IMR-90 (cell line): ENCODE results near the gene MEGF9. TPM values are rescaled to one million over a fixed set of nuclear protein-coding genes. Genes with fewer than 3 reads are reported as not detected.

Experiments
- ATAC-seq: fragments of 200-7000 bp; cut with Tn5 transposase; 2 replicates; pipeline ENCODE4 v1.9.1; 2020; ENCODE audit warnings: low read depth, mild to moderate bottlenecking, moderate library complexity
- BruUV-seq: library from RNA; stranded (reverse); fragments of 400-500 nt; replicated peaks from 2 replicates; lab custom pipeline; 2021; lab: Mats Ljungman, UMichigan
- CTCF ChIA-PET: fragments of 300-600 bp; formaldehyde crosslinking; extraction: SDS; loops from one replicate; lab custom pipeline; 2021; ENCODE audit warnings: antibody characterized with exemption; lab: Yijun Ruan, JAX
- POLR2A ChIA-PET: fragments of 300-600 bp; sonication (Branson Sonifier 250); formaldehyde crosslinking; loops from one replicate; lab custom pipeline; 2022; ENCODE audit warnings: antibody characterized with exemption; ENCODE audit not compliant: unreplicated experiment; lab: Charles Lee
- DNase-seq: peaks from one replicate; pipeline ENCODE4 v3.0.0; 2013
- H2AFZ ChIP-seq: replicated peaks from 2 replicates; pipeline ENCODE3; 2013; ENCODE audit warnings: low read length, mild to moderate bottlenecking; ENCODE audit not compliant: poor library complexity
- H2AK5ac ChIP-seq: 2 replicates; pipeline ENCODE4 v1.6.1; 2013; ENCODE audit warnings: low read depth, low read length, inconsistent platforms
- H2AK9ac ChIP-seq: replicated peaks from 2 replicates; pipeline ENCODE3; 2013; ENCODE audit warnings: mild to moderate bottlenecking, low read depth, low read length, moderate library complexity; ENCODE audit not compliant: poor library complexity
- H2BK120ac ChIP-seq: 2 replicates; pipeline ENCODE4 v1.6.1; 2013; ENCODE audit warnings: low read depth, low read length, inconsistent platforms
- H2BK15ac ChIP-seq: 3 replicates; pipeline ENCODE4 v1.6.1; 2013; ENCODE audit warnings: low read depth, low read length, inconsistent platforms
- H2BK20ac ChIP-seq: 2 replicates; pipeline ENCODE4 v1.6.1; 2013; ENCODE audit warnings: low read depth, mild to moderate bottlenecking, inconsistent platforms, low read length, moderate library complexity
- H2BK5ac ChIP-seq: 2 replicates; pipeline ENCODE4 v1.6.1; 2013; ENCODE audit warnings: mild to moderate bottlenecking, low read depth, low read length, inconsistent platforms; ENCODE audit not compliant: poor library complexity, severe bottlenecking
- H3K14ac ChIP-seq: replicated peaks from 2 replicates; pipeline ENCODE4 v1.6.1; 2013; ENCODE audit warnings: low read depth, low read length, inconsistent platforms
- H3K18ac ChIP-seq: 2 replicates; pipeline ENCODE4 v1.6.1; 2013; ENCODE audit warnings: low read depth, low read length, control low read depth
- H3K23ac ChIP-seq: 2 replicates; pipeline ENCODE4 v1.6.1; 2013; ENCODE audit warnings: low read depth, low read length, inconsistent platforms
- H3K27ac ChIP-seq: 2 replicates; pipeline ENCODE4 v1.5.1; 2013; ENCODE audit warnings: mild to moderate bottlenecking, control low read depth, low read length; ENCODE audit not compliant: insufficient read depth
- H3K27me3 ChIP-seq: 2 replicates; pipeline ENCODE4 v1.6.1; 2013; ENCODE audit warnings: low read length; ENCODE audit not compliant: control insufficient read depth, insufficient read depth
- H3K36me3 ChIP-seq: 2 replicates; pipeline ENCODE4 v1.6.1; 2013; ENCODE audit warnings: low read length, mixed read lengths; ENCODE audit not compliant: control insufficient read depth, insufficient read depth
- H3K4ac ChIP-seq: 2 replicates; pipeline ENCODE4 v1.6.1; 2013; ENCODE audit warnings: low read depth, low read length, inconsistent platforms
- H3K4me1 ChIP-seq: 2 replicates; pipeline ENCODE4 v1.6.1; 2013; ENCODE audit warnings: low read length, mixed read lengths; ENCODE audit not compliant: control insufficient read depth, insufficient read depth
- H3K4me2 ChIP-seq: 2 replicates; pipeline ENCODE4 v1.6.1; 2013; ENCODE audit warnings: low read depth, mild to moderate bottlenecking, control low read depth, low read length, moderate library complexity
- H3K4me3 ChIP-seq: 2 replicates; pipeline ENCODE4 v1.5.1; 2013; ENCODE audit warnings: low read depth, mild to moderate bottlenecking, control low read depth, low read length, moderate library complexity; ENCODE audit not compliant: insufficient read depth
- H3K56ac ChIP-seq: 2 replicates; pipeline ENCODE4 v1.6.1; 2013; ENCODE audit warnings: low read length, inconsistent platforms; ENCODE audit not compliant: insufficient read depth; ENCODE audit errors: extremely low read depth
- H3K79me1 ChIP-seq, 2 experiments: 2 replicates each; pipeline ENCODE4 v1.6.1; 2013; ENCODE audit warnings: low read length in 2 of 2, inconsistent platforms in 1 of 2, low read depth in 1 of 2
- H3K9ac ChIP-seq: 2 replicates; pipeline ENCODE4 v1.6.1; 2013; ENCODE audit warnings: low read depth, low read length, control low read depth
- H3K9me1 ChIP-seq: 2 replicates; pipeline ENCODE4 v1.6.1; 2013; ENCODE audit warnings: low read length, inconsistent platforms; ENCODE audit not compliant: insufficient read depth
- H3K9me3 ChIP-seq: 2 replicates; pipeline ENCODE4 v1.6.1; 2013; ENCODE audit warnings: low read length; ENCODE audit not compliant: control insufficient read depth, insufficient read depth
- H4K20me1 ChIP-seq: 2 replicates; pipeline ENCODE4 v1.6.1; 2013; ENCODE audit warnings: low read length, inconsistent platforms; ENCODE audit not compliant: insufficient read depth
- H4K5ac ChIP-seq: 2 replicates; pipeline ENCODE4 v1.6.1; 2013; ENCODE audit warnings: mild to moderate bottlenecking, low read depth, low read length, control low read depth
- H4K8ac ChIP-seq, 2 experiments: 2 replicates each; pipeline ENCODE4 v1.6.1; 2013; ENCODE audit warnings: low read depth in 2 of 2, low read length in 2 of 2, control low read depth in 1 of 2, inconsistent platforms in 1 of 2
- H4K91ac ChIP-seq: 2 replicates; pipeline ENCODE4 v1.6.1; 2013; ENCODE audit warnings: low read depth, low read length, inconsistent platforms; ENCODE audit not compliant: insufficient read depth
- CEBPB ChIP-seq: IDR thresholded peaks from 2 replicates; pipeline ENCODE4 v1.6.1; 2012; ENCODE audit warnings: low read depth, low read length, improper control_type of control experiment
- CHD1 ChIP-seq: IDR thresholded peaks from 2 replicates; pipeline ENCODE4 v1.6.1; 2012; ENCODE audit warnings: low read depth, low read length, improper control_type of control experiment
- FOS ChIP-seq: fragments of 150-350 bp; IDR thresholded peaks from 2 replicates; pipeline ENCODE4 v1.6.1; 2016; ENCODE audit warnings: low read depth, low read length
- MAFK ChIP-seq: IDR thresholded peaks from 2 replicates; pipeline ENCODE4 v1.6.1; 2012; ENCODE audit warnings: low read depth, low read length, improper control_type of control experiment
- MXI1 ChIP-seq: IDR thresholded peaks from 2 replicates; pipeline ENCODE4 v1.6.1; 2012; ENCODE audit warnings: low read depth, mild to moderate bottlenecking, low read length, moderate library complexity, borderline replicate concordance
- NFE2L2 ChIP-seq: fragments of 150-350 bp; IDR thresholded peaks from 2 replicates; pipeline ENCODE4 v1.6.1; 2016; ENCODE audit warnings: low read depth, mild to moderate bottlenecking, low read length
- POLR2A ChIP-seq: IDR thresholded peaks from 2 replicates; pipeline ENCODE4 v1.6.1; 2012; ENCODE audit warnings: mild to moderate bottlenecking, low read depth, low read length
- RAD21 ChIP-seq: IDR thresholded peaks from 2 replicates; pipeline ENCODE4 v1.6.1; 2012; ENCODE audit warnings: low read length, improper control_type of control experiment
- RCOR1 ChIP-seq: IDR thresholded peaks from 2 replicates; pipeline ENCODE4 v1.6.1; 2012; ENCODE audit warnings: mild to moderate bottlenecking, low read length, improper control_type of control experiment; ENCODE audit not compliant: insufficient replicate concordance
- WGBS, 2 experiments: methylation state at CpG; one replicate each; pipeline versions ENCODE4 v1.1.5 to v1.1.7; 2013; ENCODE audit warnings: missing lambda C conversion rate in 2 of 2; ENCODE audit not compliant: insufficient read length in 1 of 2; ENCODE audit errors: extremely low coverage in 2 of 2; 5-methylcytosine and 5-hydroxymethylcytosine counted together
- dilution Hi-C: fragments of 300-500 bp; cut with HindIII; formaldehyde crosslinking; loops from one replicate; pipeline ENCODE4 v1.14.3; 2018; ENCODE audit warnings: low sequenced_read_pairs; ENCODE audit not compliant: unreplicated experiment
- in situ Hi-C: fragments of 300-500 bp; cut with MboI; formaldehyde crosslinking; loops from 3 replicates; pipeline ENCODE4 v1.14.3; 2019; ENCODE audit warnings: low sequenced_read_pairs, inconsistent platforms, mixed read lengths
- intact Hi-C: fragments of 100-400 bp; cut with micrococcal nuclease; formaldehyde crosslinking; loops from 2 replicates; pipeline ENCODE4 v1.10.0; 2022
- polyA plus RNA-seq, 3 experiments: library from polyadenylated mRNA; depleted of rRNA; stranded (reverse); fragments of >200 nt; gene quantifications; 2 replicates each; pipeline ENCODE4 v1.2.3, GENCODE V29; 2012; ENCODE audit warnings: low replicate concordance in 1 of 3
- total RNA-seq: library from RNA; depleted of rRNA; stranded (reverse); fragments of >200 nt; gene quantifications from 2 replicates; pipeline ENCODE4 v1.2.3, GENCODE V29; 2012
- TF ChIP-seq, protein P1 (sequence below): conservative IDR thresholded peaks from 2 replicates; pipeline ENCODE4 v1.5.1; 2012; ENCODE audit warnings: mild to moderate bottlenecking, low read depth, low read length, improper control_type of control experiment

MEGF9 gene
- total and polyA plus RNA-seq, 2 of the 4 experiments (the other 2 are of a cell fraction): 3.4 TPM

GRCh38 chr9:120757026-120757913, 43.0 kb upstream of the MEGF9 start (continued):
- TF ChIP-seq CEBPB: no peak
- TF ChIP-seq MAFK: no peak

GRCh38 chr9:120756531-120756930, 42.3 kb upstream of the MEGF9 start:
- H2AFZ ChIP-seq: no peak overlapping the region
- H3K56ac ChIP-seq: no peak overlapping the region
- dilution Hi-C loops (no loop called here), in situ Hi-C loops (loop anchor here (10.0 to 25.0 kb wide), 2 partner anchors 308 to 631 kb away; no protein-coding TSS in a partner anchor), intact Hi-C loops (loop anchor here (2.0 to 5.0 kb wide), 4 partner anchors 180 to 441 kb away; partner anchors contain the start of gene CNTRL)
- DNase-seq (no peak), ATAC-seq (no peak)
- WGBS, 2 experiments: no CpG with 5 or more reads among the region's 1 CpG
- no peaks in the 10 kb centered on the region for H3K9me3 ChIP-seq
- no peak overlapping the region for H2AK5ac ChIP-seq
- H3K4me1 ChIP-seq: peaks cover 10% of the 10 kb centered on the region
- H2AK9ac ChIP-seq: no peak overlapping the region
- H2BK20ac ChIP-seq: no peak overlapping the region
- POLR2A ChIA-PET: no interaction called here
- H3K36me3 ChIP-seq: peaks cover 7% of the 10 kb centered on the region
- H3K79me1 ChIP-seq: peaks cover 0 to 20% of the 10 kb centered on the region in 2 experiments; a peak in 2 of 4 replicates
- 0 out of 2 replicates have a peak, but pooled peaks cover 2% of the 10 kb centered on the region for H3K9me1 ChIP-seq
- H2BK120ac ChIP-seq: no peak overlapping the region
- TF ChIP-seq CEBPB (no peak), NFE2L2 (no peak), FOS (no peak), RAD21 (no peak), MXI1 (no peak), POLR2A (no peak), CHD1 (no peak), RCOR1 (no peak)
- TF ChIP-seq, protein P1, sequence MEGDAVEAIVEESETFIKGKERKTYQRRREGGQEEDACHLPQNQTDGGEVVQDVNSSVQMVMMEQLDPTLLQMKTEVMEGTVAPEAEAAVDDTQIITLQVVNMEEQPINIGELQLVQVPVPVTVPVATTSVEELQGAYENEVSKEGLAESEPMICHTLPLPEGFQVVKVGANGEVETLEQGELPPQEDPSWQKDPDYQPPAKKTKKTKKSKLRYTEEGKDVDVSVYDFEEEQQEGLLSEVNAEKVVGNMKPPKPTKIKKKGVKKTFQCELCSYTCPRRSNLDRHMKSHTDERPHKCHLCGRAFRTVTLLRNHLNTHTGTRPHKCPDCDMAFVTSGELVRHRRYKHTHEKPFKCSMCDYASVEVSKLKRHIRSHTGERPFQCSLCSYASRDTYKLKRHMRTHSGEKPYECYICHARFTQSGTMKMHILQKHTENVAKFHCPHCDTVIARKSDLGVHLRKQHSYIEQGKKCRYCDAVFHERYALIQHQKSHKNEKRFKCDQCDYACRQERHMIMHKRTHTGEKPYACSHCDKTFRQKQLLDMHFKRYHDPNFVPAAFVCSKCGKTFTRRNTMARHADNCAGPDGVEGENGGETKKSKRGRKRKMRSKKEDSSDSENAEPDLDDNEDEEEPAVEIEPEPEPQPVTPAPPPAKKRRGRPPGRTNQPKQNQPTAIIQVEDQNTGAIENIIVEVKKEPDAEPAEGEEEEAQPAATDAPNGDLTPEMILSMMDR: no peak
- H3K9ac ChIP-seq: no peak overlapping the region
- no peak overlapping the region for H2BK15ac ChIP-seq
- CTCF ChIA-PET: interaction anchor here (1.2 to 1.8 kb wide), 5 partner anchors 11 to 306 kb away, joined by 3 to 7 read pairs (median 5); no protein-coding TSS in a partner anchor
- no peak overlapping the region for H4K91ac ChIP-seq
- no peak overlapping the region for H3K27ac ChIP-seq
- H3K4ac ChIP-seq: no peak overlapping the region
- no peak overlapping the region for H3K4me3 ChIP-seq
- H3K23ac ChIP-seq: no peak overlapping the region
- no TSS peak for BruUV-seq
- no peak overlapping the region for H2BK5ac ChIP-seq
- H3K4me2 ChIP-seq: no peak overlapping the region
- 0 out of 2 replicates have a peak, but pooled peaks cover 3% of the 10 kb centered on the region for H4K20me1 ChIP-seq
- H3K14ac ChIP-seq: no peak overlapping the region
- H3K18ac ChIP-seq: no peak overlapping the region
- H4K8ac ChIP-seq: no peak overlapping the region
- H4K5ac ChIP-seq: no peak overlapping the region
- no peaks in the 10 kb centered on the region for H3K27me3 ChIP-seq
